ENCODE results near the gene TMTC4.

Gene TMTC4

GRCh38 chr13:100665403-100665802, 9.2 kb downstream of the TMTC4 start:
- no peak for DNase-seq

GRCh38 chr13:100664171-100664900, 10.3 kb downstream of the TMTC4 start:
- DNase-seq: no peak

GRCh38 chr13:100662468-100663211, 12.0 kb downstream of the TMTC4 start:
- DNase-seq: no peak

- DNase-seq: no peak
Measured at GRCh38 chr13:100660761-100661160, 13.8 kb downstream of the TMTC4 start.

GRCh38 chr13:100659578-100659977, 15.0 kb downstream of the TMTC4 start:
- DNase-seq: no peak

- no peak for DNase-seq
Measured at GRCh38 chr13:100658363-100658762, 16.2 kb downstream of the TMTC4 start.

GRCh38 chr13:100657881-100658315, 16.7 kb downstream of the TMTC4 start:
- no peak for DNase-seq

GRCh38 chr13:100652510-100652909, 22.1 kb downstream of the TMTC4 start:
- DNase-seq: no peak

- no peak for DNase-seq
Measured at GRCh38 chr13:100650326-100650725, 24.3 kb downstream of the TMTC4 start.

GRCh38 chr13:100648354-100648753, 26.2 kb downstream of the TMTC4 start:
- DNase-seq: no peak

- DNase-seq: no peak
Measured at GRCh38 chr13:100646871-100647270, 27.7 kb downstream of the TMTC4 start.

- peak; percentile 11 for DNase-seq
Measured at GRCh38 chr13:100646030-100646673, 28.4 kb downstream of the TMTC4 start.

- no peak for DNase-seq
Measured at GRCh38 chr13:100645382-100645781, 29.2 kb downstream of the TMTC4 start.

- no peak for DNase-seq
Measured at GRCh38 chr13:100644371-100644770, 30.2 kb downstream of the TMTC4 start.

- DNase-seq: no peak
Measured at GRCh38 chr13:100637796-100638195, 36.8 kb downstream of the TMTC4 start.

GRCh38 chr13:100637380-100637779, 37.2 kb downstream of the TMTC4 start:
- DNase-seq: no peak

- DNase-seq: no peak
Measured at GRCh38 chr13:100636441-100636840, 38.2 kb downstream of the TMTC4 start.

GRCh38 chr13:100636004-100636403, 38.6 kb downstream of the TMTC4 start:
- no peak for DNase-seq

- DNase-seq: no peak
Measured at GRCh38 chr13:100634696-100635095, 39.9 kb downstream of the TMTC4 start.

GRCh38 chr13:100633461-100633860, 41.1 kb downstream of the TMTC4 start:
- DNase-seq: peak; percentile 78

GRCh38 chr13:100630555-100630954, 44.0 kb downstream of the TMTC4 start:
- no peak for DNase-seq

GRCh38 chr13:100627120-100627519, 47.5 kb downstream of the TMTC4 start:
- DNase-seq: no peak

- no peak for DNase-seq
Measured at GRCh38 chr13:100625447-100625846, 49.1 kb downstream of the TMTC4 start.

GRCh38 chr13:100620792-100621191, 53.8 kb downstream of the TMTC4 start:
- no peak for DNase-seq
